Panc1 (cell line): Measurements from ENCODE around the gene SPRED2. TPM values are rescaled to one million over a fixed set of nuclear protein-coding genes. Genes with fewer than 3 reads are reported as not detected.
A peak's percentile ranks its signal among the peaks of the same experiment; 100 is the strongest.

Experiments used
- ATAC-seq: fragments of 200-7000 bp; cut with Tn5 transposase; 2 replicates; pipeline ENCODE4 v1.9.1; 2020; ENCODE audit warnings: mild to moderate bottlenecking, moderate library complexity
- BruUV-seq: library from RNA; stranded (reverse); fragments of 400-500 nt; replicated peaks from 2 replicates; lab custom pipeline; 2021; lab: Mats Ljungman, UMichigan
- CTCF ChIA-PET: fragments of 300-600 bp; sonication (Branson Sonifier 250); formaldehyde crosslinking; loops from one replicate; lab custom pipeline; 2022; ENCODE audit warnings: antibody characterized with exemption; lab: Charles Lee
- POLR2A ChIA-PET: fragments of 300-600 bp; sonication (Branson Sonifier 250); formaldehyde crosslinking; loops from one replicate; lab custom pipeline; 2022; ENCODE audit warnings: antibody characterized with exemption; lab: Charles Lee
- DNase-seq: peaks from one replicate; pipeline ENCODE4 v3.0.0-alpha.2; 2010; ENCODE audit warnings: low read depth, low spot score
- H3K27ac ChIP-seq: 2 replicates; pipeline ENCODE4 v1.5.1; 2011; ENCODE audit warnings: mild to moderate bottlenecking, low read length, inconsistent platforms
- H3K27me3 ChIP-seq: fragments of 200-500 bp; sonication (Bioruptor generic); 2 replicates; pipeline ENCODE4 v1.6.0; 2014; ENCODE audit warnings: low read length, inconsistent platforms; ENCODE audit not compliant: control insufficient read depth, insufficient read depth
- H3K36me3 ChIP-seq: fragments of 200-500 bp; sonication (Bioruptor generic); 2 replicates; pipeline ENCODE4 v1.5.1; 2014; ENCODE audit warnings: inconsistent platforms, mild to moderate bottlenecking, low read length, moderate library complexity; ENCODE audit not compliant: control insufficient read depth, insufficient read depth
- H3K4me1 ChIP-seq: 2 replicates; pipeline ENCODE4 v1.5.1; 2011; ENCODE audit warnings: inconsistent platforms, mild to moderate bottlenecking, low read length, moderate library complexity; ENCODE audit not compliant: control insufficient read depth, insufficient read depth
- H3K4me3 ChIP-seq, 2 experiments: 2 replicates each; pipeline ENCODE4 v1.5.1; 2011 to 2012; ENCODE audit warnings: low read depth in 2 of 2, low read length in 2 of 2, mild to moderate bottlenecking in 2 of 2, inconsistent platforms in 1 of 2, moderate library complexity in 1 of 2
- H3K9me3 ChIP-seq: fragments of 200-500 bp; sonication (Bioruptor generic); 2 replicates; pipeline ENCODE4 v1.5.1; 2014; ENCODE audit warnings: low read depth, mild to moderate bottlenecking, inconsistent platforms, low read length, moderate library complexity; ENCODE audit not compliant: control insufficient read depth, insufficient read depth
- POLR2AphosphoS5 ChIP-seq: IDR thresholded peaks from 2 replicates; pipeline ENCODE4 v1.6.1; 2012; ENCODE audit warnings: mild to moderate bottlenecking, low read depth, low read length, moderate library complexity
- SIN3A ChIP-seq: IDR thresholded peaks from 2 replicates; pipeline ENCODE4 v1.6.1; 2012; ENCODE audit warnings: low read depth, mild to moderate bottlenecking, low read length, moderate library complexity, borderline replicate concordance; ENCODE audit not compliant: insufficient read depth
- TCF7L2 ChIP-seq: IDR thresholded peaks from 2 replicates; pipeline ENCODE4 v1.6.1; 2011; ENCODE audit warnings: mild to moderate bottlenecking, low read depth, low read length, inconsistent platforms
- in situ Hi-C: cut with HindIII; loops from 2 replicates; pipeline ENCODE4 v1.10.0; 2016; ENCODE audit warnings: low sequenced_read_pairs, low pct_unique_long_range_greater_than_20kb
- intact Hi-C: fragments of 100-400 bp; cut with micrococcal nuclease; formaldehyde crosslinking; loops from one replicate; pipeline ENCODE4 v1.10.0; 2022; ENCODE audit not compliant: unreplicated experiment
- total RNA-seq: library from RNA; stranded (reverse); gene quantifications from one replicate; pipeline ENCODE4 v1.2.1, GENCODE V29; 2021; ENCODE audit not compliant: unreplicated experiment
- TF ChIP-seq, protein P1 (sequence below), 2 experiments: IDR thresholded peaks; 2 replicates each; pipeline ENCODE4 v1.6.1; 2011 to 2012; ENCODE audit warnings: low read depth in 2 of 2, control low read depth in 1 of 2, low read length in 1 of 2, mild to moderate bottlenecking in 1 of 2, moderate library complexity in 1 of 2; ENCODE audit not compliant: insufficient read depth in 1 of 2
- TF ChIP-seq, protein P2 (sequence below): fragments of 450-650 bp; IDR thresholded peaks from 2 replicates; pipeline ENCODE4 v1.5.1; 2017; ENCODE audit warnings: mild to moderate bottlenecking

SPRED2 gene
- total RNA-seq, 1 experiment from 2014 or later, result 60.1 TPM

DNA sequence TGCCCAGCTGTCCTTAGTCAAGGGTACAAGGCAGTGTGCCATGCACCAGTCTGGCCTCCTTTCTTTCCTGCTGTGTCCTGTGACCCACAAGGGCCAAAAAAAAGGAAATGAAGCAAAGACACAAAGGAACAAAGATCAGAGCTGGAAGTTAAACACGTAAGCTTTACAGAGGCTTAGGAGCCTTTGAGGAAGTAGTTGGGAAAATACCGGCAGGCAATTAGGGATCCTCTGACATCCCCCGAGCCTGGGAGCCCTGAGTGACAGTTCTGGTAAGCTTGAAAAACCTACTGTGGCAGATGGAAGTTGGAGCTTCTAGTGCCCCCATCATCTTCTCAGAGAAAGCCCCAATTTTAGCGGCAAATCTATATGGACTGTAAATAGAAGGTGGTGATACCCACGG lies 78.5 kb downstream of the SPRED2 start:
- H3K27me3 ChIP-seq, result no peaks in the 10 kb centered on the region
- DNase-seq (no peak), ATAC-seq (no peak)
- TF ChIP-seq, protein P1, sequence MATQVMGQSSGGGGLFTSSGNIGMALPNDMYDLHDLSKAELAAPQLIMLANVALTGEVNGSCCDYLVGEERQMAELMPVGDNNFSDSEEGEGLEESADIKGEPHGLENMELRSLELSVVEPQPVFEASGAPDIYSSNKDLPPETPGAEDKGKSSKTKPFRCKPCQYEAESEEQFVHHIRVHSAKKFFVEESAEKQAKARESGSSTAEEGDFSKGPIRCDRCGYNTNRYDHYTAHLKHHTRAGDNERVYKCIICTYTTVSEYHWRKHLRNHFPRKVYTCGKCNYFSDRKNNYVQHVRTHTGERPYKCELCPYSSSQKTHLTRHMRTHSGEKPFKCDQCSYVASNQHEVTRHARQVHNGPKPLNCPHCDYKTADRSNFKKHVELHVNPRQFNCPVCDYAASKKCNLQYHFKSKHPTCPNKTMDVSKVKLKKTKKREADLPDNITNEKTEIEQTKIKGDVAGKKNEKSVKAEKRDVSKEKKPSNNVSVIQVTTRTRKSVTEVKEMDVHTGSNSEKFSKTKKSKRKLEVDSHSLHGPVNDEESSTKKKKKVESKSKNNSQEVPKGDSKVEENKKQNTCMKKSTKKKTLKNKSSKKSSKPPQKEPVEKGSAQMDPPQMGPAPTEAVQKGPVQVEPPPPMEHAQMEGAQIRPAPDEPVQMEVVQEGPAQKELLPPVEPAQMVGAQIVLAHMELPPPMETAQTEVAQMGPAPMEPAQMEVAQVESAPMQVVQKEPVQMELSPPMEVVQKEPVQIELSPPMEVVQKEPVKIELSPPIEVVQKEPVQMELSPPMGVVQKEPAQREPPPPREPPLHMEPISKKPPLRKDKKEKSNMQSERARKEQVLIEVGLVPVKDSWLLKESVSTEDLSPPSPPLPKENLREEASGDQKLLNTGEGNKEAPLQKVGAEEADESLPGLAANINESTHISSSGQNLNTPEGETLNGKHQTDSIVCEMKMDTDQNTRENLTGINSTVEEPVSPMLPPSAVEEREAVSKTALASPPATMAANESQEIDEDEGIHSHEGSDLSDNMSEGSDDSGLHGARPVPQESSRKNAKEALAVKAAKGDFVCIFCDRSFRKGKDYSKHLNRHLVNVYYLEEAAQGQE (IDR thresholded peaks at IDR 0.05; ENCODE audit: insufficient read depth in 1 of 2, low read depth in 2 of 2, low read length in 1 of 2), result no peak
- TF ChIP-seq TCF7L2, result no peak
- no peak for TF ChIP-seq POLR2AphosphoS5
- TF ChIP-seq, protein P2, sequence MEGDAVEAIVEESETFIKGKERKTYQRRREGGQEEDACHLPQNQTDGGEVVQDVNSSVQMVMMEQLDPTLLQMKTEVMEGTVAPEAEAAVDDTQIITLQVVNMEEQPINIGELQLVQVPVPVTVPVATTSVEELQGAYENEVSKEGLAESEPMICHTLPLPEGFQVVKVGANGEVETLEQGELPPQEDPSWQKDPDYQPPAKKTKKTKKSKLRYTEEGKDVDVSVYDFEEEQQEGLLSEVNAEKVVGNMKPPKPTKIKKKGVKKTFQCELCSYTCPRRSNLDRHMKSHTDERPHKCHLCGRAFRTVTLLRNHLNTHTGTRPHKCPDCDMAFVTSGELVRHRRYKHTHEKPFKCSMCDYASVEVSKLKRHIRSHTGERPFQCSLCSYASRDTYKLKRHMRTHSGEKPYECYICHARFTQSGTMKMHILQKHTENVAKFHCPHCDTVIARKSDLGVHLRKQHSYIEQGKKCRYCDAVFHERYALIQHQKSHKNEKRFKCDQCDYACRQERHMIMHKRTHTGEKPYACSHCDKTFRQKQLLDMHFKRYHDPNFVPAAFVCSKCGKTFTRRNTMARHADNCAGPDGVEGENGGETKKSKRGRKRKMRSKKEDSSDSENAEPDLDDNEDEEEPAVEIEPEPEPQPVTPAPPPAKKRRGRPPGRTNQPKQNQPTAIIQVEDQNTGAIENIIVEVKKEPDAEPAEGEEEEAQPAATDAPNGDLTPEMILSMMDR, result no peak
- TF ChIP-seq SIN3A, result no peak
- H3K36me3 ChIP-seq, result no peaks in the 10 kb centered on the region
- BruUV-seq, result no TSS peak
- no peak overlapping the region for H3K4me3 ChIP-seq
- ChIA-PET POLR2A (no interaction called here), CTCF (no interaction called here)
- no peaks in the 10 kb centered on the region for H3K9me3 ChIP-seq
- intact Hi-C loops (loop anchor here (10.0 kb wide), 1 partner anchor 201 kb away; no protein-coding TSS in a partner anchor), in situ Hi-C loops (no loop called here)
- peak overlapping the region; percentile 41; the same call in 1 of the 2 replicates for H3K27ac ChIP-seq
- H3K4me1 ChIP-seq, result peaks cover 94% of the 10 kb centered on the region

DNA sequence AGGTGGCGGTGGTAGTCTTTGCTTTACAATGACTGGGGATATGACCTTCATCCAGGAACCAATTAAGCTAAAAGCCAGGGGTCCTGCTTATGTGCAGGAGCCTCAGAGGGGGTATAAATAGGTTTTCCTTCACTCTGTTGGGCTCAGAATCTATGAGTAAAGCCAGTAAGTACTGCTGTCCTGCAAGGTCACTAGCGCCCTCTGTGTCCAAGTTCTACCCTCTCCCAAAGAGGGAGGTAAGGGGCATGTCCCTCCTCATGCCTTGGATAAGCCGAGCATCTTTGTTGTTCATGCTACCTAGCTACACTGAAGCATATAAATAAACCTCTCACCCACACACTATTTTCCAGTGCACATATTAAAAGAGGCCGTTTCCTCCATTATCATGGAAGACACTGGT lies 79.4 kb downstream of the SPRED2 start:
- in situ Hi-C loops, result no loop called here
- ChIA-PET POLR2A (no interaction called here), CTCF (interaction anchor here (1.0 kb wide), 1 partner anchor 10 kb away, joined by 3 read pairs; no protein-coding TSS in a partner anchor)
- Histone ChIP-seq H3K4me3 (no peak overlapping the region), H3K27me3 (no peaks in the 10 kb centered on the region), H3K4me1 (peaks cover 85% of the 10 kb centered on the region), H3K9me3 (no peaks in the 10 kb centered on the region), H3K36me3 (no peaks in the 10 kb centered on the region), H3K27ac (no peak overlapping the region)
- TF ChIP-seq, protein P2, result peak; percentile 74
- no peak for TF ChIP-seq TCF7L2
- DNase-seq (no peak), ATAC-seq (peak; percentile 43; the same call in 1 of the 2 replicates)
- no TSS peak for BruUV-seq
- intact Hi-C loops, result loop anchor here (10.0 kb wide), 1 partner anchor 202 kb away; no protein-coding TSS in a partner anchor
